Central memory CD8-positive, alpha-beta T cell (primary cell): ENCODE measurements around the gene OST4.

ENCODE experiments used
- ATAC-seq: fragments of 150-1000 bp; cut with Tn5 transposase; replicated peaks from 2 replicates; pipeline ENCODE4 v1.10.0; 2022; ENCODE audit warnings: mild to moderate bottlenecking, moderate FRiP score, moderate number of reproducible peaks; ENCODE audit not compliant: poor library complexity, severe bottlenecking; ENCODE audit errors: extremely low read depth
- DNase-seq, 2 donors: peaks; one replicate each; pipeline ENCODE4 v3.0.0; 2021; ENCODE audit warnings: low spot score in 2 of 2
- H3K27ac Mint-ChIP-seq: one replicate; pipeline ENCODE4 v1.8.0; 2022; ENCODE audit warnings: low read depth, mild to moderate bottlenecking, moderate library complexity, mixed read lengths
- H3K27me3 Mint-ChIP-seq: one replicate; pipeline ENCODE4 v1.8.0; 2022; ENCODE audit warnings: mixed read lengths
- H3K36me3 Mint-ChIP-seq: one replicate; pipeline ENCODE4 v1.8.0; 2022; ENCODE audit warnings: mild to moderate bottlenecking, moderate library complexity, mixed read lengths; ENCODE audit not compliant: insufficient read depth
- H3K4me1 Mint-ChIP-seq: one replicate; pipeline ENCODE4 v1.8.0; 2022; ENCODE audit warnings: mixed read lengths
- H3K4me3 Mint-ChIP-seq: one replicate; pipeline ENCODE4 v1.8.0; 2022; ENCODE audit warnings: mild to moderate bottlenecking, moderate library complexity, mixed read lengths
- H3K9me3 Mint-ChIP-seq: one replicate; pipeline ENCODE4 v1.8.0; 2022; ENCODE audit warnings: mixed read lengths

Gene OST4

DNA sequence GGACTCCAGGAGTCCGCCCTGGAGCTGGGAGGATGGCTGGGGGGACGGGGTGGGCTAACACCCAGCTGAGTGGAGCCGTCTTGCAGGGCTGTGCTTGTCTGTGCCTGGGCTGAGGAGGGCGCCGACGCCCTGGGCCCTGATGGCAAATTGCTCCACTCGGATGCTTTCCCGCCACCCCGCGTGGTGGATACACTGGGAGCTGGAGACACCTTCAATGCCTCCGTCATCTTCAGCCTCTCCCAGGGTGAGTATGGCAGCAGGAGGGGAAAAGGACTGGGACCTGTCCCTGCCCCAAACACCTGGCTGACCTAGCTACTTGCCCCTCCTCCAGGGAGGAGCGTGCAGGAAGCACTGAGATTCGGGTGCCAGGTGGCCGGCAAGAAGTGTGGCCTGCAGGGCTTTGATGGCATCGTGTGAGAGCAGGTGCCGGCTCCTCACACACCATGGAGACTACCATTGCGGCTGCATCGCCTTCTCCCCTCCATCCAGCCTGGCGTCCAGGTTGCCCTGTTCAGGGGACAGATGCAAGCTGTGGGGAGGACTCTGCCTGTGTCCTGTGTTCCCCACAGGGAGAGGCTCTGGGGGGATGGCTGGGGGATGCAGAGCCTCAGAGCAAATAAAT is 28.0 kb upstream of the OST4 start:
- Mint-ChIP-seq H3K36me3 (peaks cover 4% of the 10 kb centered on the region), H3K4me1 (peaks cover 15% of the 10 kb centered on the region), H3K27me3 (peaks cover 6% of the 10 kb centered on the region), H3K9me3 (no peaks in the 10 kb centered on the region), H3K27ac (no peak overlapping the region), H3K4me3 (no peak overlapping the region)
- no peak for DNase-seq
- no peak for ATAC-seq

DNA sequence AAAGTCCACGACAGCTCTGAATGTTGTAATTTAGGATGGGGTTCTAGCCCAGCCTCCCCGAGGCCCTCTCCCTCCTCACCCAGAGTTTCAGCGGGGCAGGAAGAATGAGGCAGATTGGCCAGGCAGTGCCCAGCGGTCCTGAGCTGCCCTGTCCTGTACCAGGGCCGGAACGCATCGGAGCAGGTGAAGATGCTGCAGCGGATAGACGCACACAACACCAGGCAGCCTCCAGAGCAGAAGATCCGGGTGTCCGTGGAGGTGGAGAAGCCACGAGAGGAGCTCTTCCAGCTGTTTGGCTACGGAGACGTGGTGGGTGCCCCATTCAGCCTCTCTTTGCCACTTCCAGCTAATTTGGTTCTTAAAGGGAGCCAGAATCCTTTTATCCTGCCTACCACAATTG is 25.9 kb upstream of the OST4 start:
- Mint-ChIP-seq H3K4me3 (no peak overlapping the region), H3K27me3 (no peaks in the 10 kb centered on the region), H3K27ac (no peak overlapping the region), H3K36me3 (peaks cover 4% of the 10 kb centered on the region), H3K4me1 (peaks cover 15% of the 10 kb centered on the region), H3K9me3 (no peaks in the 10 kb centered on the region)
- ATAC-seq (no peak), DNase-seq (no peak)

- H3K27ac Mint-ChIP-seq: peak overlapping the region; percentile 29
- peaks cover 15% of the 10 kb centered on the region for H3K4me1 Mint-ChIP-seq
- ATAC-seq (no peak), DNase-seq (no peak)
- no peaks in the 10 kb centered on the region for H3K9me3 Mint-ChIP-seq
- H3K36me3 Mint-ChIP-seq: peaks cover 4% of the 10 kb centered on the region
- H3K27me3 Mint-ChIP-seq: no peaks in the 10 kb centered on the region
- H3K4me3 Mint-ChIP-seq: no peak overlapping the region
These were observed 25.4 kb upstream of the OST4 start for GRCh38 chr2:27096748-27097297.

- H3K4me1 Mint-ChIP-seq: peaks cover 15% of the 10 kb centered on the region
- peak overlapping the region; percentile 32 for H3K4me3 Mint-ChIP-seq
- H3K9me3 Mint-ChIP-seq: no peaks in the 10 kb centered on the region
- no peaks in the 10 kb centered on the region for H3K27me3 Mint-ChIP-seq
- ATAC-seq: no peak
- no peak for DNase-seq
- H3K27ac Mint-ChIP-seq: no peak overlapping the region
- H3K36me3 Mint-ChIP-seq: peaks cover 4% of the 10 kb centered on the region
These were observed 24.5 kb upstream of the OST4 start for GRCh38 chr2:27095745-27096651.

GRCh38 chr2:27095427-27095744 is 23.9 kb upstream of the OST4 start:
- H3K4me3 Mint-ChIP-seq: peak overlapping the region; percentile 32
- no peak overlapping the region for H3K27ac Mint-ChIP-seq
- ATAC-seq: no peak
- peaks cover 15% of the 10 kb centered on the region for H3K4me1 Mint-ChIP-seq
- H3K27me3 Mint-ChIP-seq: no peaks in the 10 kb centered on the region
- peaks cover 4% of the 10 kb centered on the region for H3K36me3 Mint-ChIP-seq
- no peaks in the 10 kb centered on the region for H3K9me3 Mint-ChIP-seq
- DNase-seq: no peak

DNA sequence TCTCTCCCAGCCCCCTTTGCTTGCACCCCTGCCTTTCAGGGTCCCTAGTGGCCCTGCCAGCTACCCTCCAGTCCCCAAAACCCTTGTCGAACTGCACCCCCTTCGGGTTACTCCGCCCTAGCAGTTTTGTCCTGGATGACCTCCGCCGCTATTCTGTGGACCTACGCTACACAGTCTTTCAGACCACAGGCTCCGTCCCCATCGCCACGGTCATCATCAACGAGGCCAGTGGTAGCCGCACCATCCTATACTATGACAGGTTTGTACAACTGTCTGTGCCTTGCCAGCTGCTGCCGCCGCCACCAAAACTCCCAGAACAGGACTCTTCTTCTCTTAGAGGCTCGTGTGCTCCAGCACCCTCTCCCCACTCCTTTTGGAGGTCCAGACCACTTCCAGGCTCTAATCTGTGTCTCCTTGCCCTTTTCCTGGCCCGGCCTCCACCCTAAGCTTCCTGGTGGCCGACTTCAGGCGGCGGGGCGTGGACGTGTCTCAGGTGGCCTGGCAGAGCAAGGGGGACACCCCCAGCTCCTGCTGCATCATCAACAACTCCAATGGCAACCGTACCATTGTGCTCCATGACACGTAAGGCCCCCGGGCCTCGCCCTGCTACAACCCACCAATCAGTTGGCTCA is 23.0 kb upstream of the OST4 start:
- H3K9me3 Mint-ChIP-seq: no peaks in the 10 kb centered on the region
- no peak overlapping the region for H3K4me3 Mint-ChIP-seq
- no peak for DNase-seq
- no peak for ATAC-seq
- H3K27me3 Mint-ChIP-seq: no peaks in the 10 kb centered on the region
- peaks cover 4% of the 10 kb centered on the region for H3K36me3 Mint-ChIP-seq
- no peak overlapping the region for H3K27ac Mint-ChIP-seq
- peaks cover 15% of the 10 kb centered on the region for H3K4me1 Mint-ChIP-seq

- H3K4me3 Mint-ChIP-seq: no peak overlapping the region
- H3K27ac Mint-ChIP-seq: no peak overlapping the region
- DNase-seq (no peak), ATAC-seq (no peak)
- peaks cover 4% of the 10 kb centered on the region for H3K36me3 Mint-ChIP-seq
- H3K4me1 Mint-ChIP-seq: peaks cover 15% of the 10 kb centered on the region
- no peaks in the 10 kb centered on the region for H3K9me3 Mint-ChIP-seq
- no peaks in the 10 kb centered on the region for H3K27me3 Mint-ChIP-seq
These were observed 22.2 kb upstream of the OST4 start for GRCh38 chr2:27093430-27094352.

DNA sequence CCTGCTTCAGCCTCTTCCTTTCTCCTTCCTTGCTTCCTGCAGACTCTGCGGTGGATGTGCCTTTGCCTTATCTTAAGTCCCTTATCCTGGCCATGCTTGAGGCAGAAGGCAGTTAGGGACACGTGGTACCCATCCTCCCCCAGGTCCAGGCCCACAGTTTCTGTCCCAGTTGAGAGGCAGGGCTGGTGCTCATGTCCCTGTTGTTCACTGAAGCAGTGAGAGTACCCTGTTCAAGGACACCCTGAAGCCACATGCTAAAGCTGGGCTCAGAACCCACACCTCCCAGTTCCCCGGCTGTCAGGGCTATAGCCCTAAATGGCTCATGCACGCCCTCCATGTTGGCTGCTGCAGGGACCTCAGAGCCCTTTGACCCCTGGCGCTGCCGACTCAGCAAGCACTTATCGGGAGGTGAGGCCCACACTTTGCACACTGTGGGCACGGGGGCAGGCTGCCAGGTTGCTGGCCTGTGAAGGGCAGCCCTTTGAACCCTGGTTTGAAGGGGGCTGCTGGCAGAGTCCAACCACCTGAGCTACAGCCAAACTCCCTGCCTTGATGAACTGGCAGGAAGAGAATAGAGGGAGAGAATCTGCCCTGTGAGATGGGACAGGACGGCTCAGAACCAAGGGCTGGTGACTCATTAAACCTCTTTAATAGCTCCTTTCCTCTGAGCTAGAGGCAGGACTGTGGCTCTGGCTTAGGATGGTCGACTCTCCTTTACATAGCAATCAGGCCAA is 21.4 kb upstream of the OST4 start:
- H3K27me3 Mint-ChIP-seq: no peaks in the 10 kb centered on the region
- no peak overlapping the region for H3K4me3 Mint-ChIP-seq
- no peaks in the 10 kb centered on the region for H3K9me3 Mint-ChIP-seq

GRCh38 chr2:27091746-27092695 is 20.6 kb upstream of the OST4 start:
- Mint-ChIP-seq H3K4me1 (peaks cover 18% of the 10 kb centered on the region), H3K4me3 (no peak overlapping the region), H3K27me3 (no peaks in the 10 kb centered on the region), H3K27ac (no peak overlapping the region), H3K9me3 (no peaks in the 10 kb centered on the region), H3K36me3 (peaks cover 3% of the 10 kb centered on the region)
- ATAC-seq (no peak), DNase-seq (no peak)

More for the DNA sequence above, 21.4 kb upstream of the OST4 start:
- DNase-seq (no peak), ATAC-seq (no peak)
- H3K36me3 Mint-ChIP-seq: peaks cover 4% of the 10 kb centered on the region
- H3K27ac Mint-ChIP-seq: no peak overlapping the region
- peaks cover 15% of the 10 kb centered on the region for H3K4me1 Mint-ChIP-seq

DNA sequence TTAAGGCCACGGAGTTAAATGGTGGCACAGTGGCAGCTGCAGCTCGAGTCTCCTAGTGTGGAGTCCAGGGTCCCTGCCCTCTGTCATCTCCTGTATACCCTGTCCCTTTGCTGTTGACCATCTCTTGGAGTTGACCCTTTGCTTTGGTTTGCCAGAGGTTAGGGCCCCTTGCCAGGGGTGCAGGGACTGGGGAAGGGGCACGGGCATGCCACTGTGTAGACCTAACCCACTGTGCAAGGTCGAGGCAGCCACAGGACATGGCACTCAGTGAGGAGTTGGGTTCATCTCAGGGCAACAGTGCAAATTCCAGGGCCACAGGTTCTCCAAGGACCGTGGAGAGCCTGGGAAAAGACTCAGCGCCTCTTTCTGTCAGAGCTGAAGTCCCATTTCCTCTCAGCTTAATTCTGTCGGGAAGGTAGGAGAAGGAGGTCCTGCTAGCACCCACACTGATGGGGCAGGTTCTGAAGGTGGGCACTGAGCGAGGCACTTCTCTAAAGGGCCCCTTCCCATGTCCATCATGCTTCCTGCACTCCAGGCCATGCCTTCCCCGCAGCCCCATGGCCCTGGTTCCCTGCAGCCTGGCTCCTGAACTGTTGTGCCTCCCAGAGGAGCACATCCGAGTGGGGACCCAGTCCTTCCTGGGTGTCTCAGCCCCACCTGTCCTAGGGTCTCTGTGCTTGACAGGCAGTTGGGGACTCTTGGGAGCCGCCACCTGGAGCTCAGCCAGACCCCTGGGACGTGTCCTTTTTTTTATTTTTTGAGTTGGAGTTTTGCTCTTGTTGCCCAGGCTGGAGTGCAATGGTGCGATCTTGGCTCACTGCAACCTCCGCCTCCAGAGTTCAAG is 17.9 kb upstream of the OST4 start:
- peaks cover 18% of the 10 kb centered on the region for H3K4me1 Mint-ChIP-seq
- H3K36me3 Mint-ChIP-seq: peaks cover 3% of the 10 kb centered on the region
- H3K27ac Mint-ChIP-seq: no peak overlapping the region
- H3K9me3 Mint-ChIP-seq: no peaks in the 10 kb centered on the region
- H3K27me3 Mint-ChIP-seq: no peaks in the 10 kb centered on the region
- no peak for ATAC-seq
- H3K4me3 Mint-ChIP-seq: no peak overlapping the region
- no peak for DNase-seq
